ENCODE measurements around the gene TGFBR2. TPM values are rescaled to one million over a fixed set of nuclear protein-coding genes. Genes with fewer than 3 reads are reported as not detected.

Gene TGFBR2
- total RNA-seq, 1 experiment from 2014 or later = 132 TPM

- no peak for DNase-seq (ENCODE audit: low read depth)
Observed at GRCh38 chr3:30692498-30693130, 86.2 kb downstream of the TGFBR2 start.

DNA sequence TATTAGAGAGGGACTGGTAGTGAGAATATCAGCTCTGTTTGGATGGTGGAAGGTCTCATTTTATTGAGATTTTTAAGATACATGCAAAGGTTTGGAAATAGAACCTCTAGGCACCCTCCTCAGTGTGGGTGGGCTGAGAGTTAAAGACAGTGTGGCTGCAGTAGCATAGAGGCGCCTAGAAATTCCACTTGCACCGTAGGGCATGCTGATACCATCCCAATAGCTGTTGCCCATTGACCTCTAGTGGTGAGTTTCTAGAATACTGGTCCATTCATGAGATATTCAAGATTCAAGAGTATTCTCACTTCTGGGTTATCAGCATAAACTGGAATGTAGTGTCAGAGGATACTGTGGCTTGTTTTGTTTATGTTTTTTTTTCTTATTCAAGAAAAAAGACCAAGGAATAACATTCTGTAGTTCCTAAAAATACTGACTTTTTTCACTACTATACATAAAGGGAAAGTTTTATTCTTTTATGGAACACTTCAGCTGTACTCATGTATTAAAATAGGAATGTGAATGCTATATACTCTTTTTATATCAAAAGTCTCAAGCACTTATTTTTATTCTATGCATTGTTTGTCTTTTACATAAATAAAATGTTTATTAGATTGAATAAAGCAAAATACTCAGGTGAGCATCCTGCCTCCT, 87.2 kb downstream of the TGFBR2 start:
- DNase-seq (ENCODE audit: low read depth) = peak; percentile 80

GRCh38 chr3:30694148-30694547, 87.7 kb downstream of the TGFBR2 start:
- no peak for DNase-seq (ENCODE audit: low read depth)

DNA sequence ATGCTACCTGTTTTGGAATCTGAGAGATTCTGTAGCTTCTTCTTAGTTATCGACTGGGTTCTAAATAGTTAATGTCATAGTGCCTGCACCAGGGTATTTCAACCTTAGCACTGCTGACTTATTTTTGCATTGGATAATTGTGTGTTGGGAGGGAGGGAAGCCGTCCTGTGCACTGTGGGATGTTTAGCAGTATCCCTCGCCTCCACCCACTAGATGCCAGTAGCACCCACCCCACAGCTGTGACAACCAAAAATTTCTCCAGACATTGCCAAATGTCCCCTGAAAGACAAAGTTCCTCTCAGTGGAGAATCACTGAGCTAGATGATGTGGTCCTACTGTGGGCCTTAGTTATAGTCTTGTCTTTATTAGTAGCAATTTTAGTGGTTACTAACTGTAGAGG, 88.3 kb downstream of the TGFBR2 start:
- DNase-seq (ENCODE audit: low read depth) = no peak

DNA sequence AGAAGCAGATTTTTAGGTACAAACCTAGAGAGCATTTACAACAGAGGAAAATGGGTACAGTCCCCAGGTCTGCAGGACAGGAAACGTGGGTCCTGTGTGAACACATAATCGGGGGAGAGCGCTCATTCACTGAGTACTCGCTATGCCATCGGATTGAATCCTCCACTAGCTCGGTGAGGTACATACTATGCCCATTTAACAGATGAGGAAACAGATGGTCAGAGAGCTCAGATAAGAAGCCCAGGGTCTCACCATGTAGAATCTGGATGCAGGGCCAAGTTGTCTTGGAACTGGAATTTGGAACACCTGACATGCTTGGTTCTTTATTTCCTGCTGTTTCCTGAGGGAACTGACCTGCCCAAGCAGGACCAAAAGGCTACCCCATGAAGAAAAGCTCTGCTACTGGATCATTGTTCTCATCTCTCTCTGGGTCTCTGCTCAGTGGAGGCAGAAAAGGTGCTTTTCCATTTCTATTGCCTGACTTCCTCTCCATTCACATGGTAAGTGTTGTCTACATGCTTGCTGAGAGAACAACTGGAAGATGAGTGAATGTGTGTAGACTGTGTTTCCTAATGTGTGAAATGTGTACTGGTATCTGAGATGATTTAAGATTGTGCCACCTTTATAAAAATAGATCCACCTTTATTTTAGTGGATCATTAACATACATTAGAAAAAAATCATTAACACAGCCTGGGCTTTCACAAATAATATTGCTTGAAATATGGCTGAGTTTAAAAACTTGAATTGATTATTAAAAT, 89.1 kb downstream of the TGFBR2 start:
- no peak for DNase-seq (ENCODE audit: low read depth)

DNA sequence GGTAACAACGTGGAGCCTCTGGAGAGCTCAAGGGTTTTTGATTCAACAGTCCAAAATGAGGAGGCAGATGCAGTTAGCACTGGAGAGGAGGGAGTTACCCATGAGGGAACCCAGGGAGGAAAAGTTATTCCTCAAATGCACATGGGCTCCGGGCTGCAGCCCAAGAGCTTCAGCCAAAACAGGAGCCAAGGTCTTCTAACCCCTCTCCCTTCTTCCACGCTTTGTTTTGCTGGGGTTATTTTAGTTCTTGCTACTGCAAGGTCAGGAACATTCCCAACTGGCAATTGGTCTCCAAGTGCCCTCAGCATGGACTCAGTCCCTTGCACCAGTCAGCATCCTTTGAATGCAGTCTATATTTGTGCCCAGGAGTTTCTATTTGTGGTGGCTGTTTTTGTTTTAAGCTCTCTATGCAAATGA, 90.0 kb downstream of the TGFBR2 start:
- no peak for DNase-seq (ENCODE audit: low read depth)

- no peak for DNase-seq (ENCODE audit: low read depth)
Observed at GRCh38 chr3:30696896-30697295, 90.5 kb downstream of the TGFBR2 start.

DNA sequence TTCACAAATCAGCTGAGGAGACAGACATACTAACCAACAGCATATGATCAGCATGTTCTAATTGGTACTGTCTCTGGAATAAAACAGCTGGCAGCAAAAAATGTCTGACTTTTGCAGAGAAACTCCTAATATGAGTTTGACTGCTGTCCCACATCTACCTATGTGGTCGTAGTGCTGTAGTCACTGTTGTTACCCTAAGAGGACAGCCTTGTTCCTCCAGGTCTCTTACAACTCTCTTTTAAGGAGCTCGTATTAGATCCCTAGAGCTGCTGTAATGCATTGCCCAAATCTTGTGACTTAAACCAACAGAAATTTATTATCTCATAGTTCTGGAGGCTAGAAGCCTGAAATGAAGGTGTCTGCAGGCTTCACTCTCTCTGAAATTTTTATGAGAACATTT, 92.1 kb downstream of the TGFBR2 start:
- no peak for DNase-seq (ENCODE audit: low read depth)

GRCh38 chr3:30699927-30700326, 93.5 kb downstream of the TGFBR2 start:
- no peak for DNase-seq (ENCODE audit: low read depth)

DNA sequence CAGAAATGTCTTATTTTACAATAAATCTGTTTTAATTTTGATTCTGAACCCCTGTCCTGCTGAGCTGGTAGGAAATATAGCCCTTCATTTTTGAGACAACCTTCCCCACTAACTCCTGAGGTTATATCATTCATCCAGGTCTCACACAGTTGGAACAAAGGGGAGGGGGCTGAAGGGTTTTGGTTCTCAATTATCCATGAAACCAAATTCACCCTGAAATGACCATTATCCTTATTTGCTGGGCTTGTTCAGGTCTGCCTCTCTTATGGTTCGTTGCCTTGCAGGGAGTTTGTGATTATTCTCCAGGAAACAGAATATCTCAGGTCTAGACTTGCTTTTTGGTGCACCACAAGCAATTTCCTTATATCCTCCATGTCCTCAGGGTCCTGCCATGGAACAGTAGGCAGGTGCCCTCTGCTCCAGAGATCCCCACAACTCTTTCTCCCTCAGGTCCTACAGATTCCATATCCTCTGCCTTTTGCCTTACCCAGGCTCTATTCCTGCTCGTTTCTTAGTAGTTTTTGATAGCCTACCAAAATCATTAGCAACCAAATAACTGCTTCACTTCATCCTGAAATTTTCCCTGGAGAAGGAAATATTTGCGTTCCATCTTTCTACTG, 94.4 kb downstream of the TGFBR2 start:
- DNase-seq (ENCODE audit: low read depth) = no peak

DNA sequence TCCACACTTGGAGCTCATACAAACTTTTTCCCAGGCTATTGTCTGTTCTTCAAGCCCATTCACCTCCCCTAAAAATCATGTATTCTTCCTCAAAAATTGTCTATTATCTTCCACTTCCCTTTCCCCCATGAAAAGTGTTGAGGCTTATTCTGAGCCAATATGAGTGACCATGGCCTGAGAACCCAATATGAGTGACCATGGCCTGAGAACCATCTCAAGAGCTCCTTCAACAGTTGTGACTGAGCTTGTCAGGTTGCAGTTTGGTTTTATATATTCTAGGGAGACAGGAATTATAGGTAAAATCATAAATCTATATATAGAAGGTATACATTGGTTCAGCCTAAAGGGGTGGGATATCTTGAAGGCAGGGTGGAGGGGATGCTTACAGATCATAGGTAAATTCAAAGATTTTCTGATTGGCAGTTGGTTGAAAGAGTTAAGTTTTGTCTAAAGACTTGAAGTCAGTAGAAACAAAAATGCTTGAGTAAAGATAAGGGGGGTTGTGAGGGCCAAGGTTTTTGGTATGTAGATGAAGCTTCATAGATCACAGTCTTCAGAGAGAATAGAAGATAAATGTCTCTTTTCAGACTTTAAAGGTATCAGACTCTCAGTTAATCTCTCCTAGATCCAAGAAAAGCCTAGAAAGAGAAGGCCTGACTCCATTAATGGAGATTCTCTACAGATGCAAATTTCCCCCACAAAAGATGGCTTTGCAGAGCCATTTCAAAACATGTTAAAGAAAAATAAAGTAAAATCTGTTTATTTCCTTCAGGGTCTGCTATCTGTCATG, 95.8 kb downstream of the TGFBR2 start:
- DNase-seq (ENCODE audit: low read depth) = no peak

DNA sequence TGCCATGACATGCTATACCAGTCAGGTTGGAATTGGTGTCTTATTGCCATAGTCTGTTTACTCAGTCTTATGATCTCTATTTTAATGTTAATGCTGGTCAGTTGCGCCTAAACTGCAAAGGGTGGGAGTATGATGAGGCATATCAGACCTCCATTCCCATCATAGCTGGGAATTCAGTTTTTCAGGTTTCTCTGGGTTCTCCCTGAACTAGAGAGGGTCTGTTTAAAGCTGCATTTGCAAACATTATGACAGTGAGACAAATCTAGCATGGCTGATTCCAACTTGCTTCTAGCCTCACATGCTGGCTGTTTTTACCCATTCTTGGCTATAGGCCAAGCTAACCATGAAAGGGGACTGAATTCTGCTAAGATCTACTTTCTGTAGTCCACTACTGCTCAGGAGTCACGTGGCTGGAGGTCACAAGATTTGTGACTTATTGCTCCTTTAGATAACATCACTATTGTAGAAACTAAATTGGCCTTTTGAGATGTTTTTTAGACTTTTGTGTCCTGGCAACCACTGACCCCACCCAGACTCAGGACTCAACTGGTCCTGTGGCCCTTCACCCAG, 96.5 kb downstream of the TGFBR2 start:
- DNase-seq (ENCODE audit: low read depth) = no peak

GRCh38 chr3:30704931-30705890, 98.8 kb downstream of the TGFBR2 start:
- DNase-seq (ENCODE audit: low read depth) = no peak

DNA sequence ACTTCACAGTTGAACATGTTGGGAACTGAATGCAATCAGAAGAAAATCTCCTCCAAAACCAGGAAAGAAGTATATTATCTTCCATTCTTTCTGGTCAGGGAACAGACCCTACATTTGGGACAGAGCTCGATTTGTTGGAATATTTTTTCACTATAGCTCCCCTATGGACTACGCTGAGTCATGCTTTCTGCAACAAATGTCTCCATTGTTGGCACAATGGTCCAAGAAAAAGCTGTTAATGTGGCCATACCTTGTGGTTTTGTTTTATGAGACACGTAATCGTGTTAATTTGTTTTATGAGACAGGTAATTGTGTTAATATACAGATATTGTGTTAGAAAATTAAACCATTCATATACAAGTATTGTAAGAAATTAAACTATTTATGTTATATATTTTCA, 101.4 kb downstream of the TGFBR2 start:
- DNase-seq (ENCODE audit: low read depth) = no peak

DNA sequence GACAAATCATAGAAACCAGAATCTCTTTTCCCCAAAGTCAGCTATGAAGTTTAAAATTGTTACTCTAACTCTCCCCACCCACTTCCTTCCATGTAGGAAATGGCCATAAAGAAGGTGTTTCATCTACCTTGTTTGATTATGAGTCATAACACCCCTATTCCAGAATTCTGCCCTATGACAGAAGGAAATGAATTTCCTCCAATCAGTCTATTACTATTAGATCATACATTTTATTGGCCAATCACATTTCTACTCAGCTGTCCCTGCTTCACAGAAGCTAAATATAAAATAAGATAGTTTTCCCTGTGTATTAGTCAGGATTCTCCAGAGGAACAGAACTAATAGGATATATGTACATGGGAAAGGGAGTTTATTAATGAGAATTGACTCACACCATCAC, 102.1 kb downstream of the TGFBR2 start:
- no peak for DNase-seq (ENCODE audit: low read depth)

DNA sequence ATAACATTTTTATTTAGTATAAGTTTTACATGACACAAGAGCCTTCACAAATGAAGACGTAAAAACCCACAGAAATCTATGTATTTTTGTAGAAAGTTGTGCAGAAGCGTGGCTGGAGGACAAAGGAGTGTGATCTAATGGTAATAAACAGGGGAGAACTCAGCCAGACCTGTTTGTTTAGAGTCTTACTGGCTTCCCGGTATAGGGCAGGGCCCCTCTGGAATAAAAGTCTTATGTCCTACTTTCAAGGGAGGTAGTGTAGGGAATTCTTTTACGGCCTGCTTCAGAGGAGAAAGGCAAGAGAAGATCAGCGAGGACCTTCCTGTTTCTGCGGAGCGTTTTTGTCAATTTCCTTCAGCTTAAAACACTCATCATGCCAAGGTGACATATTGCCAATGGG, 103.6 kb downstream of the TGFBR2 start:
- DNase-seq (ENCODE audit: low read depth) = no peak

DNA sequence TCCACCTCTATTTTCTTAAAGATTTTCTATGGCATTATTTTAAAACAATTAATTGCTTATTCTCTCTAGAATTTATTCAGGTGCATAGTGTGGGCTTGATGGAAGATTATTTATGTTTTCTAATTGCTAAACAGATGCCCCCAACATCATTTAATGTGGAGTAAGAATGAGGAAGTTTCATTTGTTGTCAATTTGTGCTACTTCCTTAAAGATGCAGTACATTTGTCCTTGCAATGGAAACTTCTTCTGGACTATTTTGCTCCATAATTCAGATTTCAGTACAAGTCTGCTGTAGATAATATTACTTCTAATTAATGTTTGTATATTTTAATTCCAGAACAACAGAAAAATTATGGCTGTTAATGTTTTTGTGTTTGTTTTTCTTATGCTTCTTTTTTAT, 104.8 kb downstream of the TGFBR2 start:
- no peak for DNase-seq (ENCODE audit: low read depth)

DNA sequence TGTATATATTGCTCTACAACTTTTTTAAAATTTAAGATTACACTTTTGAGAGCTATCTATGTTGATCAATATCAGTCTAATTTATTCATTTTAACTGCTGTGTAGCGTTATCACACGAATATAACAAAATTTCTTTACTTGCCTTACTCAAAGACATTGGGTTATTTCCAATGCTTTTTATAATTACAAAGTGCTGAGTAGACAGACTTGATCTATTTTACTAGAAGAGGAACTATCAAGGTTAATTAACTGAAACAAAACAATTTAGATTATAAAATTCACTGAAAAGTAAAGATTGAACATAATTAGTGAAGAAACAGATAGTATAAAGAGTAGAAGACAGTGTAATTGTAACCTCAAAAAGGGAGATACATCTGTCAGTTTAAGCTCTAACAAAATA, 105.5 kb downstream of the TGFBR2 start:
- DNase-seq (ENCODE audit: low read depth) = no peak

DNA sequence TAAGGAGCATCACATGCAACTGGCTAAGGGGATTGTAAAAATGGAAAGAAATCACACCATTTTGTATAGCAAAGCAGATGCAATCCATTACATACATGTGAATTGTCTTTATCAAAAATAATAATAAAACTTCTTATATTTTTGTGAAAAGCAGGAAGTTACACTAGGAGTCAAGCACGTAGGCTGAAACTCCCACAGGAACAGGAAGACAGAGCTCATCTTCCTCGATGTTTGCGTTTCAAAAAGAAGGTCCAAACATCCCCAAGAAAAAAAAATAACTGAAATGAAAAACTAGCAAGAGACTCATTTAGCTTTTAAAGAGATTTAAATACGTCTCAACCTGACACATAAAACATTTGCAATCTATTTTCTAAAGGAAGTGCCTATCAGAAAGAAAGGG, 106.6 kb downstream of the TGFBR2 start:
- DNase-seq (ENCODE audit: low read depth) = no peak

DNA sequence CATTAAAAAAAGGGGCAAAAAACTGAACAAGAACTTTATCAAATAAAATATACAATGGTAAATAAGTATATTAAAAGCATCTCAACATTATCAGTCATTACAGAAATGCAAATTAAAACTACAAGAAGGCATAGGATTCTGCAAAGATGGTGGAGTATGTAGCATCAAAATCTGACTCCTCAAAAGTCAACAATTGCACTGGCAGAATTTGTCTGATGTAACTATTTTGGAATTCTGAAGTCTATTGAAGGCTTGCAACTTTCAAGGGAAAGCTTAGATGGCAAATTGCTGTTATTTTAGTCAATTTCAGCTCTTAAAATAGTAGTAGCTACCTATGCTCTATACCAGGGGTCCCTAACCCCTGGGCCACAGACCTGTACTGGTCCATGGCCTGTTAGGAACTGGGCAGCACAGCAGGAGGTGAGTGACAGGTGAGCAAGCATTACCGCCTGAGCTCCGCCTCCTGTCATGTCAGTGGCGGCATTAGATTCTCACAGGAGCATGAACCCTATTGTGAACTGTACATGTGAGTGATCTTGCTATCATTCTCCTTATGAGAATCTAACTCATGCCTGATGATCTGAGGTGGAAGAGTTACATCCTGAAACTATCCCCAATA, 107.6 kb downstream of the TGFBR2 start:
- DNase-seq (ENCODE audit: low read depth) = no peak

Data from RPMI7951 (cell line).